HG03354 (cell line): Measurements from ENCODE around the gene LYPLAL1.
"Not testable (repeated sequence)": the region's sequence is repeated elsewhere in the genome, so short reads cannot be mapped to it uniquely, and the experiment has no call there.

Source experiments
- ATAC-seq: cut with Tn5 transposase; IDR thresholded peaks from one replicate; pipeline ENCODE4 v1.9.1; 2021; ENCODE audit warnings: mild to moderate bottlenecking; ENCODE audit not compliant: unreplicated experiment, poor library complexity, severe bottlenecking

The LYPLAL1 gene

GRCh38 chr1:219160967-219161366 is 12.7 kb upstream of the LYPLAL1 start:
- ATAC-seq, result no peak

- ATAC-seq, result no peak
Observed at GRCh38 chr1:219161371-219161770, 12.3 kb upstream of the LYPLAL1 start.

GRCh38 chr1:219163401-219163954 is 10.2 kb upstream of the LYPLAL1 start:
- ATAC-seq, result no peak

GRCh38 chr1:219171192-219171935 is 2.3 kb upstream of the LYPLAL1 start:
- ATAC-seq, result no peak

- no peak for ATAC-seq
Observed at GRCh38 chr1:219172821-219173220, 857 bp upstream of the LYPLAL1 start.

GRCh38 chr1:219173434-219173757 is 282 bp upstream of the LYPLAL1 start:
- ATAC-seq, result peak; percentile 3

GRCh38 chr1:219174460-219175211 is 958 bp downstream of the LYPLAL1 start:
- peak; percentile 44 for ATAC-seq

GRCh38 chr1:219175212-219175564 is 1.5 kb downstream of the LYPLAL1 start:
- ATAC-seq, result no peak

GRCh38 chr1:219176168-219176567 is 2.5 kb downstream of the LYPLAL1 start:
- ATAC-seq, result no peak

- ATAC-seq, result peak; percentile 36
Observed at GRCh38 chr1:219177363-219177762, 3.7 kb downstream of the LYPLAL1 start.

- no peak for ATAC-seq
Observed at GRCh38 chr1:219177940-219178339, 4.3 kb downstream of the LYPLAL1 start.

- ATAC-seq, result no peak
Observed at GRCh38 chr1:219179293-219179692, 5.6 kb downstream of the LYPLAL1 start.

GRCh38 chr1:219184337-219184736 is 10.7 kb downstream of the LYPLAL1 start:
- no peak for ATAC-seq

GRCh38 chr1:219185486-219186117 is 11.9 kb downstream of the LYPLAL1 start:
- ATAC-seq, result no peak

- peak; percentile 52 for ATAC-seq
Observed at GRCh38 chr1:219188331-219188803, 14.7 kb downstream of the LYPLAL1 start.

- ATAC-seq, result peak; percentile 75
Observed at GRCh38 chr1:219189021-219189824, 15.5 kb downstream of the LYPLAL1 start.

- peak; percentile 33 for ATAC-seq
Observed at GRCh38 chr1:219189952-219190351, 16.3 kb downstream of the LYPLAL1 start.

- ATAC-seq, result no peak
Observed at GRCh38 chr1:219190605-219191004, 16.9 kb downstream of the LYPLAL1 start.

GRCh38 chr1:219195833-219196232 is 22.2 kb downstream of the LYPLAL1 start:
- ATAC-seq, result not testable (repeated sequence)

- ATAC-seq, result no peak
Observed at GRCh38 chr1:219201656-219202055, 28.0 kb downstream of the LYPLAL1 start.
